Neural progenitor cell (in vitro differentiated cells): ENCODE results near the gene RRP8.

Source experiments
- EZH2 ChIP-seq: fragments of 200-600 bp; sonication (generic); IDR thresholded peaks from 2 replicates; pipeline ENCODE4 v1.6.1; 2017; ENCODE audit warnings: antibody characterized with exemption, mild to moderate bottlenecking, moderate library complexity
- EZH2phosphoT487 ChIP-seq: fragments of 200-600 bp; sonication (generic); IDR thresholded peaks from 2 replicates; pipeline ENCODE4 v1.6.1; 2017; ENCODE audit warnings: antibody characterized with exemption
- TF ChIP-seq, protein P1 (sequence below): fragments of 200-600 bp; sonication (generic); IDR thresholded peaks from 2 replicates; pipeline ENCODE4 v1.5.1; 2017; ENCODE audit warnings: antibody characterized with exemption, mild to moderate bottlenecking

DNA sequence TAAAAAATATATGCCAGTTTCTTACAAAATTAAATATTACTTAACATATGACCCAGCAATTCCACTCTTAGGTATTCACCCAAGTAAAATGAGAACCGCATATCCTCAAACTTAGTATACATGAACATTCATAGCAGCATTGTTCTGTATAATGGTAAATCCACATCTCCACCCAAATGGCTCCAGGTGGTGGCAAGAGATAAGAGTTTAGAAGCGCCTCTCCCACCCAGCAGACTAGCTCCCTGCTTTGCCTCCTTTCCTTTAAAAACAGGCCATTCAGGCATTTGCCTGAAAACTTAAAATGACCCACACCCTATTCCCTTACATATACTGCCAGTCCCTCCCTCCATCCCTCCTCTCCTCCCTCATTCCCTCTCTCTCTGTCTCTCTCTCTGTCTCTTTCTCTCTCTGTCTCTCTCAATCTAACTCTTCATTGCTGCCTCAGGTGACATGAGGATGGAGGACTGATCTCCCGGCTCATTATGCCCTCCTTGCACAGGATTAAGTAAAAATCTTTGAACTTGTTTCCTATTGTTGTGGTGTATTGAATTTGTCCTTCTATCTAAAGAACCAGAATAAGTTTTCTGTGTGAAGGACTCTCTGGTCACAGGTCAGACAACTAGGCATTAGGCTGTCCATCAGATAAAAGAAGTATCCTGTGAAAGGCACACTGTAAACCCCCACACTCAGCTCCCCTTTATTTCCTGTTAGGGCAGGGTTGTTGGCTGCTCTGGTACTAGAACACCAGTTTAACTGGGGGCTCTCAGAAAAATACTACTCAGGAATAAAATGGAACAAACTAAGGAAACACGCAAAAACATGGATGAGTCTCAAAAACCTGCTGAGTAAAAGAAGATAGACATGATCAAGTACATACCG lies 48.3 kb downstream of the RRP8 start:
- TF ChIP-seq, protein P1, sequence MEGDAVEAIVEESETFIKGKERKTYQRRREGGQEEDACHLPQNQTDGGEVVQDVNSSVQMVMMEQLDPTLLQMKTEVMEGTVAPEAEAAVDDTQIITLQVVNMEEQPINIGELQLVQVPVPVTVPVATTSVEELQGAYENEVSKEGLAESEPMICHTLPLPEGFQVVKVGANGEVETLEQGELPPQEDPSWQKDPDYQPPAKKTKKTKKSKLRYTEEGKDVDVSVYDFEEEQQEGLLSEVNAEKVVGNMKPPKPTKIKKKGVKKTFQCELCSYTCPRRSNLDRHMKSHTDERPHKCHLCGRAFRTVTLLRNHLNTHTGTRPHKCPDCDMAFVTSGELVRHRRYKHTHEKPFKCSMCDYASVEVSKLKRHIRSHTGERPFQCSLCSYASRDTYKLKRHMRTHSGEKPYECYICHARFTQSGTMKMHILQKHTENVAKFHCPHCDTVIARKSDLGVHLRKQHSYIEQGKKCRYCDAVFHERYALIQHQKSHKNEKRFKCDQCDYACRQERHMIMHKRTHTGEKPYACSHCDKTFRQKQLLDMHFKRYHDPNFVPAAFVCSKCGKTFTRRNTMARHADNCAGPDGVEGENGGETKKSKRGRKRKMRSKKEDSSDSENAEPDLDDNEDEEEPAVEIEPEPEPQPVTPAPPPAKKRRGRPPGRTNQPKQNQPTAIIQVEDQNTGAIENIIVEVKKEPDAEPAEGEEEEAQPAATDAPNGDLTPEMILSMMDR, result no peak
- no peak for TF ChIP-seq EZH2phosphoT487
- TF ChIP-seq EZH2, result no peak
